Measurements from ENCODE around the gene FRMD4A. TPM values are rescaled to one million over a fixed set of nuclear protein-coding genes. Genes with fewer than 3 reads are reported as not detected.
A peak's percentile ranks its signal among the peaks of the same experiment; 100 is the strongest.

FRMD4A gene
- total RNA-seq, 6 donors from 2014 or later, result 22.3 to 114 (median 52.3) TPM

GRCh38 chr10:14172336-14172950 is 158.3 kb downstream of the FRMD4A start:
- TF ChIP-seq CTCF (IDR thresholded peaks at IDR 0.05) (no peak), POLR2A (IDR thresholded peaks at IDR 0.05) (no peak), EP300 (IDR thresholded peaks at IDR 0.05) (no peak), POLR2AphosphoS5 (IDR thresholded peaks at IDR 0.05) (no peak)
- DNase-seq, result no peak
- Histone ChIP-seq H3K4me1 (peaks cover 5 to 15% (median 8%) of the 10 kb centered on the region in 4 donors), H3K27me3 (peaks cover 0 to 7% (median 1%) of the 10 kb centered on the region in 4 donors), H3K9me3 (no peaks in the 10 kb centered on the region), H3K36me3 (no peaks in the 10 kb centered on the region), H3K4me3 (no peak overlapping the region), H3K27ac (no peak overlapping the region)
- 81 to 87% methylated on average over 13 of the region's 13 CpGs for WGBS, 2 donors
- no peak for ATAC-seq (ENCODE audit: low FRiP score in 2 of 2)

- 95% methylated on average over 1 of the region's 1 CpG; no CpG with 5 or more reads in 1 of the 2 donors for WGBS, 2 donors
- H3K4me1 ChIP-seq, result peaks cover 5 to 15% (median 8%) of the 10 kb centered on the region in 4 donors
- no peaks in the 10 kb centered on the region for H3K9me3 ChIP-seq
- DNase-seq (no peak), ATAC-seq (ENCODE audit: low FRiP score in 2 of 2) (no peak)
- TF ChIP-seq CTCF (IDR thresholded peaks at IDR 0.05), result no peak
- no peak for TF ChIP-seq EP300 (IDR thresholded peaks at IDR 0.05)
- TF ChIP-seq POLR2AphosphoS5 (IDR thresholded peaks at IDR 0.05), result no peak
- no peak overlapping the region for H3K4me3 ChIP-seq
- H3K27me3 ChIP-seq, result peaks cover 0 to 7% (median 1%) of the 10 kb centered on the region in 4 donors
- no peak overlapping the region for H3K27ac ChIP-seq
- no peaks in the 10 kb centered on the region for H3K36me3 ChIP-seq
These were observed 159.4 kb downstream of the FRMD4A start for GRCh38 chr10:14171336-14171735.

DNA sequence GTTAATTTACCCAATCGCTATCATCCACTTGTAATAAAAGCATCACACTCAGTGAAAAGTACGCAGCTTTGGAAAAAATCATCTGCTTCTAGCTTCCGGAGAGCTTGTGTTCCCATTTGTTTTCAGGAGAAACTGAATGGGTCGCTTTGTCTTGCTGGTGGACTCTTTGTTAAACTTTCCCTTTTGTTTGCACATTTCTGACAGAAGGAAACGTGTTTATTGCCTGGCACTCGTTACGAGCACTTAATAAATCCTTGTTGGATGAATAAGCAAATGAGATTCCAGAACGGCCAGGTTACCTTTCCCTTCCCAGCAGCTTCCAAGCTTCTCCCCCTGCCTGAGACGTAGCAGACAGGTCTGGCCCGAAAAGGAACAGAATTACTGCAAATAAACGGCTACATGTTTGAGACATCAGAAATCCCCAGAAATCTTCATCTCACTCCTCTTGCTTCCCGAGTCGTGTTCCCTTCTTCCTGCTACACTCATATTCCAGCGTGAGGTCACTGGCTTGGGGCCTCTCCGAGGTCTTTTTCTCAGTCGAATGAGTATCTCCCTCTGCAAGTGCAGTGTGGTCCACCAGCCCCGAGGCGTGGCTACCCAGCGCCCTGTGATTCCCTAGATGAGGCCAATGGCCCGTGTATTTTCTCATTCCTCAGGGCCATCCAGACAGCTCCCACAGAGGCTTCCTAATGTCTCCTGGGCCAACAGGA is 167.2 kb downstream of the FRMD4A start:
- Histone ChIP-seq H3K27ac (no peak overlapping the region), H3K36me3 (no peaks in the 10 kb centered on the region), H3K4me3 (no peak overlapping the region), H3K27me3 (no peaks in the 10 kb centered on the region), H3K9me3 (no peaks in the 10 kb centered on the region), H3K4me1 (no peaks in the 10 kb centered on the region)
- ATAC-seq (ENCODE audit: low FRiP score in 2 of 2), result no peak
- TF ChIP-seq POLR2A (IDR thresholded peaks at IDR 0.05) (no peak), CTCF (IDR thresholded peaks at IDR 0.05) (no peak), EP300 (IDR thresholded peaks at IDR 0.05) (no peak), POLR2AphosphoS5 (IDR thresholded peaks at IDR 0.05) (no peak)
- 52 to 55% methylated on average over 20 of the region's 20 CpGs for WGBS, 2 donors
- DNase-seq, result peak in 1 of 2 donors; percentile 41

DNA sequence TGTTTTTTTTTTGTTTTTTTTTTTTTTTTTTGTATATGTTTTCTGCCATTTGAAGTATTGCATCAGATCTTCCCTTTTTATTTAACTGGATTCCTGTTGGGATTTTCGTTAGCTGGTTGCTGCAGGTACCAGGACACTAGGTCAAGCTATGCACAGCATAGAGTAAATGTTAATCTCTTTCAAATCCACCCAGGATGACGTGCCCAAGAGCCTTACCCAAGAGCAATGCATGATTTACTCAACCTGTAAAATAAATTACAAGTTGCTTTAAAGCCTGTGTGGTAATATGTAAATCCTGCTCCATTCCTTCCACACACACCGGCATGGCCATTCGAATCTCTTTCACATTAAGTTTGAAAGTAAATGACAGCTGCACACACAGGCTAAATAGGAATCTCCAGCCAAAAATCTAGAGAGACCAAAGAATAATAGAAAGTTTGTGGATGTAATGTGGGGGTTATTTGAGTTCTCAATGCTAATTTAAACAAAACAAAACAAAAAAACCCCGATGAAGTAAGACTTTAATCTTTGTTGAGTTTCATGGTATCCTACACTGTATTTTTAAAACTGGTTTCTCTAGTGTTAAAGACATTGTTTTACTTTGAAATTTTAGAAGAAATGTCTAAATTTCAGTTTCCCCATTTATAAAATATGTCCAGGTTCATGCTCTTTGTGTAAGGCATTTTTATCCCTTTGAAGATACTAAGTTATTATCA is 167.9 kb downstream of the FRMD4A start:
- Histone ChIP-seq H3K9me3 (no peaks in the 10 kb centered on the region), H3K4me1 (no peaks in the 10 kb centered on the region), H3K4me3 (no peak overlapping the region), H3K27me3 (no peaks in the 10 kb centered on the region), H3K36me3 (no peaks in the 10 kb centered on the region), H3K27ac (no peak overlapping the region)
- WGBS, 2 donors, result 62 to 63% methylated on average over 5 of the region's 5 CpGs
- ATAC-seq (ENCODE audit: low FRiP score in 2 of 2) (no peak), DNase-seq (no peak)
- TF ChIP-seq CTCF (IDR thresholded peaks at IDR 0.05), result no peak
- no peak for TF ChIP-seq POLR2A (IDR thresholded peaks at IDR 0.05)
- no peak for TF ChIP-seq POLR2AphosphoS5 (IDR thresholded peaks at IDR 0.05)
- no peak for TF ChIP-seq EP300 (IDR thresholded peaks at IDR 0.05)

Data from upper lobe of left lung (tissue), 6 donors.